HepG2 (cell line): ENCODE data around the gene DEDD2. TPM values are rescaled to one million over a fixed set of nuclear protein-coding genes. Genes with fewer than 3 reads are reported as not detected.

Experiments
- CBX1 ChIP-seq: IDR thresholded peaks from one replicate; pipeline ENCODE4 v1.6.1; 2016; ENCODE audit warnings: antibody characterized with exemption, low read depth
- ESRRA ChIP-seq: sonication (generic); formaldehyde crosslinking; IDR thresholded peaks from 2 replicates; pipeline ENCODE4 v1.5.1; 2020; ENCODE audit warnings: mild to moderate bottlenecking, low read depth, missing genetic modification reagents
- GZF1 ChIP-seq: sonication (generic); formaldehyde crosslinking; IDR thresholded peaks from 2 replicates; pipeline ENCODE4 v1.5.1; 2020; ENCODE audit warnings: mild to moderate bottlenecking, missing genetic modification reagents
- MED8 ChIP-seq: sonication (generic); formaldehyde crosslinking; IDR thresholded peaks from 2 replicates; pipeline ENCODE4 v1.8.1; 2023; ENCODE audit warnings: mild to moderate bottlenecking, missing genetic modification reagents; ENCODE audit not compliant: insufficient replicate concordance
- MXD4 ChIP-seq: IDR thresholded peaks from 2 replicates; pipeline ENCODE4 v1.6.1; 2016; ENCODE audit warnings: mild to moderate bottlenecking, missing biosample characterization, missing genetic modification reagents
- SIN3B ChIP-seq: fragments of 150-350 bp; IDR thresholded peaks from 2 replicates; pipeline ENCODE4 v1.6.1; 2014; ENCODE audit warnings: low read length
- TBP ChIP-seq: sonication (generic); formaldehyde crosslinking; IDR thresholded peaks from 2 replicates; pipeline ENCODE4 v1.5.0; 2020; ENCODE audit warnings: missing genetic modification reagents
- ZFYVE20 ChIP-seq: sonication (generic); formaldehyde crosslinking; IDR thresholded peaks from 2 replicates; pipeline ENCODE4 v1.8.0; 2023; ENCODE audit warnings: low read depth, mild to moderate bottlenecking, moderate library complexity, missing genetic modification reagents, borderline replicate concordance
- ZNF121 ChIP-seq: sonication (generic); formaldehyde crosslinking; IDR thresholded peaks from 2 replicates; pipeline ENCODE4 v1.5.0; 2020; ENCODE audit warnings: mild to moderate bottlenecking, missing genetic modification reagents
- ZNF292 ChIP-seq: sonication (generic); formaldehyde crosslinking; IDR thresholded peaks from 2 replicates; pipeline ENCODE4 v1.8.1; 2022; ENCODE audit warnings: mild to moderate bottlenecking, low read depth, missing genetic modification reagents, borderline replicate concordance
- ZNF33A ChIP-seq: sonication (generic); formaldehyde crosslinking; IDR thresholded peaks from 2 replicates; pipeline ENCODE4 v1.5.1; 2020; ENCODE audit warnings: missing genetic modification reagents, mild to moderate bottlenecking, moderate library complexity, borderline replicate concordance
- ZNF354B ChIP-seq: sonication (generic); formaldehyde crosslinking; IDR thresholded peaks from 2 replicates; pipeline ENCODE4 v1.8.0; 2022; ENCODE audit warnings: mild to moderate bottlenecking, missing genetic modification reagents
- ZNF547 ChIP-seq: sonication (generic); formaldehyde crosslinking; IDR thresholded peaks from 2 replicates; pipeline ENCODE4 v1.5.1; 2020; ENCODE audit warnings: mild to moderate bottlenecking, missing genetic modification reagents
- ZNF572 ChIP-seq: sonication (generic); formaldehyde crosslinking; IDR thresholded peaks from 2 replicates; pipeline ENCODE4 v1.5.1; 2020; ENCODE audit warnings: mild to moderate bottlenecking, missing genetic modification reagents
- polyA plus RNA-seq, 8 experiments: library from polyadenylated mRNA; depleted of rRNA in 3 of 8; stranded (reverse) in 7 of 8; unstranded in 1 of 8; fragments of >200 nt; fragmentation: Illumina TruSeq in 4 of 8; extraction: Trizol in 4 of 8; gene quantifications; 2 replicates each; pipeline versions ENCODE4 v1.2.1 to v1.2.3, GENCODE V29; 2011 to 2016; ENCODE audit warnings: low read depth in 4 of 8, missing spikeins in 1 of 8, mixed read lengths in 1 of 8; ENCODE audit not compliant: insufficient read depth in 1 of 8
- total RNA-seq, 5 experiments: library from RNA; depleted of rRNA; stranded (reverse); fragments of >200 nt; fragmentation: Illumina TruSeq; extraction: Trizol; gene quantifications; 2 replicates each; pipeline ENCODE4 v1.2.3, GENCODE V29; 2016; ENCODE audit warnings: low read depth in 1 of 5
- TF ChIP-seq, protein P1 (sequence below): IDR thresholded peaks from 2 replicates; pipeline ENCODE4 v1.6.1; 2016; ENCODE audit warnings: missing compliant biosample characterization, missing genetic modification reagents, borderline replicate concordance
- TF ChIP-seq, protein P2 (sequence below): sonication (generic); formaldehyde crosslinking; conservative IDR thresholded peaks from 2 replicates; pipeline ENCODE4 v1.8.0; 2022; ENCODE audit warnings: mild to moderate bottlenecking, moderate library complexity, missing genetic modification reagents
- TF ChIP-seq, protein P3 (sequence below): sonication (generic); formaldehyde crosslinking; IDR thresholded peaks from 2 replicates; pipeline ENCODE4 v1.5.1; 2020; ENCODE audit warnings: mild to moderate bottlenecking, missing genetic modification reagents, moderate library complexity
- TF ChIP-seq, protein P4 (sequence below): sonication (generic); formaldehyde crosslinking; IDR thresholded peaks from 2 replicates; pipeline ENCODE4 v1.9.0; 2021; ENCODE audit warnings: missing genetic modification reagents, borderline replicate concordance

Gene DEDD2
- total and polyA plus RNA-seq, 2 of the 13 experiments (the other 11 are each of a cell fraction or from before 2014, with no cell fraction given): 19.2 to 24.7 TPM

DNA sequence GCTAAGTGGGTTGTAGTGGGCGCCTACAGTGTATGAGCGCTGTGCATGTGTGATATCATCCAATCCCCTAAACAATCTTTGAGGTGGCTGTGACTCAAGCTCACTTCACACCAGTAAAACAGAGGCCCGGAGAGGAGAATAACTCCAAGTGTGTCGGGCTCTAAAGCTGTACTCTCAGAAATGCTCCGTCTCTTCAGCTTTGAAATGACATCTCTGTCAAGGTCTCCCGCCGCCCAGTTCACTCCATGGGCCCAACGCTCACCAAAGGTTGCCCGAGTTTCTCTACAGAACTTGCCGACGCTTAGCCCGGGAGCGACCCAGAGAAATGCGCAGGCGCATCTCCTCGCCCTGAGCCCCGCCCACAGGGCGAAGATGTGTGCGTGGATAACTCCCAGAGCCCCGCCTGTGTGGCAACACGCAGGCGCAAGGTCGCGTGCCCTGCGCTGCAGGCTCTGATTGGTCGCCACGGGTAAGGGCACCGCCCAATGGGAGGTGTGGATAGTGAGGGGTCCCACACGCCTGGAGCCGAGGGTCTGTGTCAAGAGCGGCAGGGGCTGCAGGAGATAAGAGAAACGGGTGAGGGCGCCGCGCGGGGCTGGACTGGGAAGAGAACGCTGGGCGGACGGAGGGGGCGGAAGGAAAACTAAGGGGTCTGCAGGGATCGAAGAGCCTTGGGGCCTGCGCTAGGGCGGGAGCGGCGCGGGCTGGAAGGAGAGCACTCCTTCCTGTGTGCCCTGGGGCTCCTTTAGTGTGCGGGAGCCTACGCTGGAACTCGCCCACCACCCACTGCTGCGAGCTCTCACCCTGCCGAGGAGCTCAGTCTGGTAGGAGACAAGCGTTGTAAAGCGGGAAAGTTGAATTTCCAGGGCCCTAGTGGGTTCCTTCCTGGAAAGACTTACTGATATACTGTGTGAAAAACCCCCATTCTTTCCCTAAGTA, 2.6 kb upstream of the DEDD2 start, which contains the start of gene ZNF526 (continued):
- TF ChIP-seq CBX1 (no peak), SIN3B (peak; percentile 46; the same call in 1 of the 2 replicates), ZNF121 (CRISPR knock-in tag) (no peak; the same call in 1 of the 2 replicates), ESRRA (CRISPR knock-in tag) (no peak), MED8 (CRISPR knock-in tag) (no peak), MXD4 (CRISPR knock-in tag) (peak; percentile 89), GZF1 (no peak), TBP (CRISPR knock-in tag) (no peak), ZNF292 (CRISPR knock-in tag) (peak; percentile 51; the same call in 1 of the 2 replicates), ZFYVE20 (no peak), ZNF572 (peak; percentile 22; the same call in 1 of the 2 replicates), ZNF547 (CRISPR knock-in tag) (0 out of 2 replicates have a peak, but pooled peaks have one; percentile 50), ZNF33A (CRISPR knock-in tag) (no peak), ZNF354B (CRISPR knock-in tag) (no peak)
- TF ChIP-seq, protein P1, sequence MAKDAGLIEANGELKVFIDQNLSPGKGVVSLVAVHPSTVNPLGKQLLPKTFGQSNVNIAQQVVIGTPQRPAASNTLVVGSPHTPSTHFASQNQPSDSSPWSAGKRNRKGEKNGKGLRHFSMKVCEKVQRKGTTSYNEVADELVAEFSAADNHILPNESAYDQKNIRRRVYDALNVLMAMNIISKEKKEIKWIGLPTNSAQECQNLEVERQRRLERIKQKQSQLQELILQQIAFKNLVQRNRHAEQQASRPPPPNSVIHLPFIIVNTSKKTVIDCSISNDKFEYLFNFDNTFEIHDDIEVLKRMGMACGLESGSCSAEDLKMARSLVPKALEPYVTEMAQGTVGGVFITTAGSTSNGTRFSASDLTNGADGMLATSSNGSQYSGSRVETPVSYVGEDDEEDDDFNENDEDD (CRISPR knock-in tag): peak; percentile 75; the same call in 1 of the 2 replicates
- TF ChIP-seq, protein P2, sequence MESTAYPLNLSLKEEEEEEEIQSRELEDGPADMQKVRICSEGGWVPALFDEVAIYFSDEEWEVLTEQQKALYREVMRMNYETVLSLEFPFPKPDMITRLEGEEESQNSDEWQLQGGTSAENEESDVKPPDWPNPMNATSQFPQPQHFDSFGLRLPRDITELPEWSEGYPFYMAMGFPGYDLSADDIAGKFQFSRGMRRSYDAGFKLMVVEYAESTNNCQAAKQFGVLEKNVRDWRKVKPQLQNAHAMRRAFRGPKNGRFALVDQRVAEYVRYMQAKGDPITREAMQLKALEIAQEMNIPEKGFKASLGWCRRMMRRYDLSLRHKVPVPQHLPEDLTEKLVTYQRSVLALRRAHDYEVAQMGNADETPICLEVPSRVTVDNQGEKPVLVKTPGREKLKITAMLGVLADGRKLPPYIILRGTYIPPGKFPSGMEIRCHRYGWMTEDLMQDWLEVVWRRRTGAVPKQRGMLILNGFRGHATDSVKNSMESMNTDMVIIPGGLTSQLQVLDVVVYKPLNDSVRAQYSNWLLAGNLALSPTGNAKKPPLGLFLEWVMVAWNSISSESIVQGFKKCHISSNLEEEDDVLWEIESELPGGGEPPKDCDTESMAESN: peak; percentile 57; the same call in 1 of the 2 replicates
- TF ChIP-seq, protein P3, sequence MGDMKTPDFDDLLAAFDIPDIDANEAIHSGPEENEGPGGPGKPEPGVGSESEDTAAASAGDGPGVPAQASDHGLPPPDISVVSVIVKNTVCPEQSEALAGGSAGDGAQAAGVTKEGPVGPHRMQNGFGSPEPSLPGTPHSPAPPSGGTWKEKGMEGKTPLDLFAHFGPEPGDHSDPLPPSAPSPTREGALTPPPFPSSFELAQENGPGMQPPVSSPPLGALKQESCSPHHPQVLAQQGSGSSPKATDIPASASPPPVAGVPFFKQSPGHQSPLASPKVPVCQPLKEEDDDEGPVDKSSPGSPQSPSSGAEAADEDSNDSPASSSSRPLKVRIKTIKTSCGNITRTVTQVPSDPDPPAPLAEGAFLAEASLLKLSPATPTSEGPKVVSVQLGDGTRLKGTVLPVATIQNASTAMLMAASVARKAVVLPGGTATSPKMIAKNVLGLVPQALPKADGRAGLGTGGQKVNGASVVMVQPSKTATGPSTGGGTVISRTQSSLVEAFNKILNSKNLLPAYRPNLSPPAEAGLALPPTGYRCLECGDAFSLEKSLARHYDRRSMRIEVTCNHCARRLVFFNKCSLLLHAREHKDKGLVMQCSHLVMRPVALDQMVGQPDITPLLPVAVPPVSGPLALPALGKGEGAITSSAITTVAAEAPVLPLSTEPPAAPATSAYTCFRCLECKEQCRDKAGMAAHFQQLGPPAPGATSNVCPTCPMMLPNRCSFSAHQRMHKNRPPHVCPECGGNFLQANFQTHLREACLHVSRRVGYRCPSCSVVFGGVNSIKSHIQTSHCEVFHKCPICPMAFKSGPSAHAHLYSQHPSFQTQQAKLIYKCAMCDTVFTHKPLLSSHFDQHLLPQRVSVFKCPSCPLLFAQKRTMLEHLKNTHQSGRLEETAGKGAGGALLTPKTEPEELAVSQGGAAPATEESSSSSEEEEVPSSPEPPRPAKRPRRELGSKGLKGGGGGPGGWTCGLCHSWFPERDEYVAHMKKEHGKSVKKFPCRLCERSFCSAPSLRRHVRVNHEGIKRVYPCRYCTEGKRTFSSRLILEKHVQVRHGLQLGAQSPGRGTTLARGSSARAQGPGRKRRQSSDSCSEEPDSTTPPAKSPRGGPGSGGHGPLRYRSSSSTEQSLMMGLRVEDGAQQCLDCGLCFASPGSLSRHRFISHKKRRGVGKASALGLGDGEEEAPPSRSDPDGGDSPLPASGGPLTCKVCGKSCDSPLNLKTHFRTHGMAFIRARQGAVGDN: peak; percentile 88
- TF ChIP-seq, protein P4, sequence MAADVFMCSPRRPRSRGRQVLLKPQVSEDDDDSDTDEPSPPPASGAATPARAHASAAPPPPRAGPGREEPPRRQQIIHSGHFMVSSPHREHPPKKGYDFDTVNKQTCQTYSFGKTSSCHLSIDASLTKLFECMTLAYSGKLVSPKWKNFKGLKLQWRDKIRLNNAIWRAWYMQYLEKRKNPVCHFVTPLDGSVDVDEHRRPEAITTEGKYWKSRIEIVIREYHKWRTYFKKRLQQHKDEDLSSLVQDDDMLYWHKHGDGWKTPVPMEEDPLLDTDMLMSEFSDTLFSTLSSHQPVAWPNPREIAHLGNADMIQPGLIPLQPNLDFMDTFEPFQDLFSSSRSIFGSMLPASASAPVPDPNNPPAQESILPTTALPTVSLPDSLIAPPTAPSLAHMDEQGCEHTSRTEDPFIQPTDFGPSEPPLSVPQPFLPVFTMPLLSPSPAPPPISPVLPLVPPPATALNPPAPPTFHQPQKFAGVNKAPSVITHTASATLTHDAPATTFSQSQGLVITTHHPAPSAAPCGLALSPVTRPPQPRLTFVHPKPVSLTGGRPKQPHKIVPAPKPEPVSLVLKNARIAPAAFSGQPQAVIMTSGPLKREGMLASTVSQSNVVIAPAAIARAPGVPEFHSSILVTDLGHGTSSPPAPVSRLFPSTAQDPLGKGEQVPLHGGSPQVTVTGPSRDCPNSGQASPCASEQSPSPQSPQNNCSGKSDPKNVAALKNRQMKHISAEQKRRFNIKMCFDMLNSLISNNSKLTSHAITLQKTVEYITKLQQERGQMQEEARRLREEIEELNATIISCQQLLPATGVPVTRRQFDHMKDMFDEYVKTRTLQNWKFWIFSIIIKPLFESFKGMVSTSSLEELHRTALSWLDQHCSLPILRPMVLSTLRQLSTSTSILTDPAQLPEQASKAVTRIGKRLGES: no peak
